Karpas-422 (cell line): ENCODE results near the gene N4BP3. TPM values are rescaled to one million over a fixed set of nuclear protein-coding genes. Genes with fewer than 3 reads are reported as not detected.
"Not testable (repeated sequence)": the region's sequence is repeated elsewhere in the genome, so short reads cannot be mapped to it uniquely, and the experiment has no call there.

Source experiments
- DNase-seq: peaks from one replicate; pipeline ENCODE4 v3.0.0-alpha.2; 2015
- H2AFZ ChIP-seq: fragments of 200-600 bp; sonication (generic); 2 replicates; pipeline ENCODE4 v1.6.1; 2014; ENCODE audit warnings: antibody characterized with exemption, low read length, mixed read lengths
- H3K27ac ChIP-seq: fragments of 200-600 bp; sonication (generic); 2 replicates; pipeline ENCODE4 v1.5.1; 2014; ENCODE audit warnings: mild to moderate bottlenecking, low read length, moderate library complexity
- H3K27me3 ChIP-seq: fragments of 200-600 bp; sonication (generic); 2 replicates; pipeline ENCODE4 v1.6.1; 2014; ENCODE audit warnings: low read length, mixed read lengths
- H3K36me3 ChIP-seq: fragments of 200-600 bp; sonication (generic); 2 replicates; pipeline ENCODE4 v1.6.1; 2014; ENCODE audit warnings: low read length, mixed read lengths; ENCODE audit not compliant: insufficient read depth
- H3K4me1 ChIP-seq: fragments of 200-600 bp; sonication (generic); 2 replicates; pipeline ENCODE4 v1.6.1; 2014; ENCODE audit warnings: mild to moderate bottlenecking, low read length, mixed read lengths
- H3K4me2 ChIP-seq: fragments of 200-600 bp; sonication (generic); 2 replicates; pipeline ENCODE4 v1.6.1; 2014; ENCODE audit warnings: low read length, low read depth, mild to moderate bottlenecking; ENCODE audit not compliant: poor library complexity, severe bottlenecking
- H3K4me3 ChIP-seq: fragments of 200-600 bp; sonication (generic); 2 replicates; pipeline ENCODE4 v1.5.1; 2014; ENCODE audit warnings: mild to moderate bottlenecking, antibody characterized with exemption, low read length, mixed read lengths
- H3K79me2 ChIP-seq: fragments of 200-600 bp; sonication (generic); 2 replicates; pipeline ENCODE4 v1.6.1; 2014; ENCODE audit warnings: mild to moderate bottlenecking, low read length, mixed read lengths
- H3K9ac ChIP-seq: fragments of 200-600 bp; sonication (generic); 2 replicates; pipeline ENCODE4 v1.6.0; 2014; ENCODE audit warnings: low read length
- H3K9me2 ChIP-seq: fragments of 200-600 bp; sonication (generic), shearing (Covaris generic); replicated peaks from 2 replicates; pipeline ENCODE4 v1.6.0; 2014; ENCODE audit warnings: mild to moderate bottlenecking, low read length, moderate library complexity; ENCODE audit not compliant: insufficient read depth
- H3K9me3 ChIP-seq: fragments of 300-700, 200-600 bp; sonication (generic); 2 replicates; pipeline ENCODE4 v1.6.1; 2014; ENCODE audit warnings: low read length, mixed read lengths
- H4K20me1 ChIP-seq: fragments of 200-600 bp; sonication (generic); 2 replicates; pipeline ENCODE4 v1.6.1; 2014; ENCODE audit warnings: mild to moderate bottlenecking, antibody characterized with exemption, low read length, low read depth; ENCODE audit not compliant: insufficient read depth
- total RNA-seq: library from RNA; depleted of rRNA; stranded (reverse); fragments of >200 nt; shearing (Covaris generic); gene quantifications from 2 replicates; pipeline ENCODE4 v1.2.3, GENCODE V29; 2014; ENCODE audit warnings: low replicate concordance

N4BP3 gene
- total RNA-seq, 1 experiment from 2014 or later: 1.2 TPM

DNA sequence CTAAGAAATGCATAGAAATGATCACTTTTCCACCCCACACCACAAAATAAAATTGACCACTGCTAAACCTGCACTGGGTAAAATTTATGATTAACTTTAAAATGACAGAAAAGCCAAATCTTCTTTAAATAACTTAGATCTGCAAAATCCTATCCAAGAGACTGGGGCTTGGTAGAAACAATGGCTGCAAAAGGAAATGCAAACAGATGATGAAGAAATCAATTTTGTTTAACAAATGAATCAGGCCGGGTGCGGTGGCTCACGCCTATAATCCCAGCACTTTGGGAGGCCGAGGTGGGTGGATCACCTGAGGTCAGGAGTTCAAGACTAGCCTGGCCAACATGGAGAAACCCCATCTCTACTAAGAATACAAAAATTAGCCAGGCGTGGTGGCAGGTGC is 26.1 kb upstream of the N4BP3 start:
- not testable (repeated sequence) for H3K4me1 ChIP-seq, H3K79me2 ChIP-seq, H3K4me2 ChIP-seq, H3K27ac ChIP-seq, H3K9ac ChIP-seq, H3K9me3 ChIP-seq, H2AFZ ChIP-seq, H3K9me2 ChIP-seq, H3K4me3 ChIP-seq, H4K20me1 ChIP-seq, DNase-seq, H3K36me3 ChIP-seq, H3K27me3 ChIP-seq

GRCh38 chr5:178090856-178091255 is 22.5 kb upstream of the N4BP3 start:
- DNase-seq: no peak
- H3K79me2 ChIP-seq: no peaks in the 10 kb centered on the region
- no peak overlapping the region for H3K4me3 ChIP-seq
- H3K4me1 ChIP-seq: no peaks in the 10 kb centered on the region; the same call in 1 of the 2 replicates
- no peaks in the 10 kb centered on the region for H3K36me3 ChIP-seq
- H3K9me2 ChIP-seq: no peaks in the 10 kb centered on the region
- no peaks in the 10 kb centered on the region for H3K9me3 ChIP-seq
- no peak overlapping the region for H2AFZ ChIP-seq
- H3K27ac ChIP-seq: no peak overlapping the region
- no peaks in the 10 kb centered on the region for H4K20me1 ChIP-seq
- no peak overlapping the region for H3K4me2 ChIP-seq
- H3K9ac ChIP-seq: no peak overlapping the region
- no peaks in the 10 kb centered on the region; the same call in 1 of the 2 replicates for H3K27me3 ChIP-seq

- no peaks in the 10 kb centered on the region for H3K9me2 ChIP-seq
- no peaks in the 10 kb centered on the region for H3K36me3 ChIP-seq
- no peak overlapping the region for H3K4me2 ChIP-seq
- H3K27ac ChIP-seq: no peak overlapping the region
- H3K27me3 ChIP-seq: no peaks in the 10 kb centered on the region; the same call in 1 of the 2 replicates
- H2AFZ ChIP-seq: no peak overlapping the region
- no peak overlapping the region for H3K9ac ChIP-seq
- no peak overlapping the region for H3K4me3 ChIP-seq
- H3K9me3 ChIP-seq: no peaks in the 10 kb centered on the region
- no peaks in the 10 kb centered on the region for H3K4me1 ChIP-seq
- DNase-seq: no peak
- H3K79me2 ChIP-seq: no peaks in the 10 kb centered on the region
- H4K20me1 ChIP-seq: no peaks in the 10 kb centered on the region
Measured at GRCh38 chr5:178093134-178093533, 20.2 kb upstream of the N4BP3 start.

- no peak overlapping the region for H2AFZ ChIP-seq
- H3K4me1 ChIP-seq: no peaks in the 10 kb centered on the region
- H4K20me1 ChIP-seq: no peaks in the 10 kb centered on the region
- no peaks in the 10 kb centered on the region for H3K9me2 ChIP-seq
- no peaks in the 10 kb centered on the region for H3K9me3 ChIP-seq
- H3K4me2 ChIP-seq: no peak overlapping the region
- no peak overlapping the region for H3K4me3 ChIP-seq
- H3K79me2 ChIP-seq: no peaks in the 10 kb centered on the region
- no peak for DNase-seq
- no peak overlapping the region for H3K27ac ChIP-seq
- no peak overlapping the region for H3K9ac ChIP-seq
- H3K27me3 ChIP-seq: no peaks in the 10 kb centered on the region; the same call in 1 of the 2 replicates
- no peaks in the 10 kb centered on the region for H3K36me3 ChIP-seq
Measured at GRCh38 chr5:178094345-178094744, 19.0 kb upstream of the N4BP3 start.

- H3K9me2 ChIP-seq: no peaks in the 10 kb centered on the region
- no peaks in the 10 kb centered on the region for H3K9me3 ChIP-seq
- H3K27ac ChIP-seq: no peak overlapping the region
- H3K4me1 ChIP-seq: no peaks in the 10 kb centered on the region
- no peaks in the 10 kb centered on the region for H3K27me3 ChIP-seq
- H4K20me1 ChIP-seq: no peaks in the 10 kb centered on the region
- no peak overlapping the region for H3K9ac ChIP-seq
- H3K4me3 ChIP-seq: no peak overlapping the region
- DNase-seq: no peak
- no peak overlapping the region for H3K4me2 ChIP-seq
- H2AFZ ChIP-seq: no peak overlapping the region
- no peaks in the 10 kb centered on the region for H3K36me3 ChIP-seq
- no peaks in the 10 kb centered on the region for H3K79me2 ChIP-seq
Measured at GRCh38 chr5:178098685-178099084, 14.6 kb upstream of the N4BP3 start.

DNA sequence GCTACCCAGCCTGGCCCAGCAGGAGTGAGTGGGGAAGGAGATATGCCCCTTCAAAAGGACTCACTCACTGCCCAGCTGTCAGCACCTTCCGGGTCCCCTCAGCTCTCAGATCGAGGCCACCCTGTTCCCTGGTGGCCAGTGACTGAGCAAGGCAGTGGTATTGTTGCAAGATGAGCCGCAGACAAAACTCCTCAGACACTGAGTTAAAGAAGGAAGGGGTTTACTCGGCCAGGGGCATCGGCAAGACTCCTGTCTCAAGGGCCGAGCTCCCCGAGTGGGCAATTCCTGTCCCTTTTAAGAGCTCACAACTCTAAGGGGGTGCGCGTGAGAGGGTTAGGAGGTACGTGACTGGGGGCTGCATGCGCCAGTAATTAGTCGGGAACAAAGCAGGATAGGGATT is 9.7 kb upstream of the N4BP3 start:
- H3K9me2 ChIP-seq: no peaks in the 10 kb centered on the region
- no peak overlapping the region for H3K27ac ChIP-seq
- H3K4me3 ChIP-seq: no peak overlapping the region
- no peaks in the 10 kb centered on the region for H3K9me3 ChIP-seq
- no peaks in the 10 kb centered on the region for H3K36me3 ChIP-seq
- H3K9ac ChIP-seq: no peak overlapping the region
- no peak overlapping the region for H3K4me2 ChIP-seq
- H4K20me1 ChIP-seq: no peaks in the 10 kb centered on the region
- peaks cover 2% of the 10 kb centered on the region for H3K4me1 ChIP-seq
- H2AFZ ChIP-seq: no peak overlapping the region
- H3K27me3 ChIP-seq: no peaks in the 10 kb centered on the region
- no peaks in the 10 kb centered on the region for H3K79me2 ChIP-seq
- no peak for DNase-seq

DNA sequence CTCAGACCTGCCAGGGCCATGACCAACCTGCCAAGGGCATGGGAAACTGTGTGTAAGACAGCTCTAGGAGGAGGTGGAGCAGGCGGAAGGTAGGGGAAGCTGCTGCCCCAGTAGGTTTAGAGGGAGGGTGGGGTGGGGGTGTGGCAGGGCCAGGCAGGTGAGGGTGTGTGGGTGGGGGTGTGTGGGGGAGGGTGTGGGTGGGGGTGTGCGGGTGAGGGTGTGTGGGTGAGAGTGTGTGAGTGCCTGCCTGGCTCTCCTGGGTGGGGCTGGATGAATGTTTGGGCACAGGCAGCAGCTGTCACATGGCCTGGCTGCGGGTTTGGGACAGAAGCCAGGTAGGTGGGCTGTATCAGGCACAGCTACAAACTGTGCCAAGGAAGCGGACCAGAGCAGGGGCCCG is 8.8 kb upstream of the N4BP3 start:
- H3K9me3 ChIP-seq: no peaks in the 10 kb centered on the region
- no peak overlapping the region for H3K4me2 ChIP-seq
- H3K27ac ChIP-seq: no peak overlapping the region
- DNase-seq: no peak
- H3K4me1 ChIP-seq: peaks cover 7% of the 10 kb centered on the region
- no peaks in the 10 kb centered on the region for H3K36me3 ChIP-seq
- no peak overlapping the region for H2AFZ ChIP-seq
- H3K27me3 ChIP-seq: no peaks in the 10 kb centered on the region
- no peak overlapping the region for H3K9ac ChIP-seq
- no peaks in the 10 kb centered on the region for H3K79me2 ChIP-seq
- no peak overlapping the region for H3K4me3 ChIP-seq
- H4K20me1 ChIP-seq: no peaks in the 10 kb centered on the region
- no peaks in the 10 kb centered on the region for H3K9me2 ChIP-seq

DNA sequence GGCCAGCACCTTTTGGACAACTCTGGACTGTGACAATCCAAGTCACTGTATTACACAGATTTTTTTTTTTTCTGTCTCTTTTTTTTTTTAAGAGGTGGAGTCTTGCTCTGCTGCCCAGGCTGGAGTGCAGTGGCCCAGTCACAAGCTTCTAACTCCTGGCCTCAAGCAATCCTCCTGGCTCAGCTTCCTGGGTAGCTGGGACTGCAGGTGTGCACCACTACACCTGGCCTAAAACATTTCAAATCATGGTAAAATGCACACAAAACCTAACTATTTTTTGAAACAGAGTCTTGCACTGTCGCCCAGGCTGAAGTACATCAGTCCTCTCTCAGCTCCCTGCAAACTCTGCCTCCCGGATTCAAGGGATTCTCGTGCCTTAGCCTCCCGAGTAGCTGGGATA is 7.2 kb upstream of the N4BP3 start:
- no peak overlapping the region for H3K27ac ChIP-seq
- H3K27me3 ChIP-seq: no peaks in the 10 kb centered on the region
- no peaks in the 10 kb centered on the region for H3K79me2 ChIP-seq
- no peak overlapping the region for H3K9ac ChIP-seq
- H3K36me3 ChIP-seq: no peaks in the 10 kb centered on the region
- H3K9me2 ChIP-seq: no peaks in the 10 kb centered on the region
- DNase-seq: no peak
- H3K4me3 ChIP-seq: no peak overlapping the region
- H3K4me2 ChIP-seq: no peak overlapping the region
- no peaks in the 10 kb centered on the region for H3K9me3 ChIP-seq
- no peak overlapping the region for H2AFZ ChIP-seq
- H4K20me1 ChIP-seq: no peaks in the 10 kb centered on the region
- peaks cover 7% of the 10 kb centered on the region for H3K4me1 ChIP-seq
